Liver (tissue), 9 donors: ENCODE measurements around the gene PCYOX1L. TPM values are rescaled to one million over a fixed set of nuclear protein-coding genes. Genes with fewer than 3 reads are reported as not detected.

Source experiments
- DNase-seq: peaks from one replicate; pipeline ENCODE4 v3.0.0-alpha.2; 2017; ENCODE audit warnings: low spot score
- H3K27ac ChIP-seq, 2 donors: one replicate each; pipeline ENCODE4 v1.7.0; 2013; ENCODE audit warnings: inconsistent platforms in 2 of 2, low read length in 2 of 2, control low read depth in 1 of 2, low read depth in 1 of 2, mild to moderate bottlenecking in 1 of 2
- H3K27me3 ChIP-seq, 4 donors: one replicate each; pipeline versions ENCODE4 v1.6.1 to v1.7.0; 2013; ENCODE audit warnings: low read length in 3 of 4, inconsistent platforms in 1 of 4, mild to moderate bottlenecking in 1 of 4, moderate library complexity in 1 of 4; ENCODE audit not compliant: control insufficient read depth in 4 of 4, insufficient read depth in 4 of 4
- H3K36me3 ChIP-seq, 4 donors: one replicate each; pipeline versions ENCODE4 v1.6.1 to v1.7.0; 2013; ENCODE audit warnings: low read length in 3 of 4, mild to moderate bottlenecking in 3 of 4, low read depth in 1 of 4, moderate library complexity in 1 of 4; ENCODE audit not compliant: control insufficient read depth in 4 of 4, insufficient read depth in 3 of 4
- H3K4me1 ChIP-seq, 4 donors: one replicate each; pipeline versions ENCODE4 v1.6.1 to v1.7.0; 2013; ENCODE audit warnings: low read length in 3 of 4, mild to moderate bottlenecking in 3 of 4, moderate library complexity in 1 of 4; ENCODE audit not compliant: control insufficient read depth in 4 of 4, insufficient read depth in 4 of 4
- H3K4me3 ChIP-seq, 3 donors: one replicate each; pipeline versions ENCODE4 v1.6.1 to v1.7.0; 2013; ENCODE audit warnings: low read length in 3 of 3, control low read depth in 1 of 3, low read depth in 1 of 3, mild to moderate bottlenecking in 1 of 3
- H3K9ac ChIP-seq, 2 donors: one replicate each; pipeline ENCODE4 v1.7.0; 2013; ENCODE audit warnings: low read length in 2 of 2, mild to moderate bottlenecking in 2 of 2, moderate library complexity in 2 of 2, control low read depth in 1 of 2, low read depth in 1 of 2
- H3K9me3 ChIP-seq, 4 donors: one replicate each; pipeline versions ENCODE4 v1.6.1 to v1.7.0; 2013; ENCODE audit warnings: low read length in 3 of 4; ENCODE audit not compliant: control insufficient read depth in 4 of 4
- EGR1 ChIP-seq, 2 donors: IDR thresholded peaks; 2 replicates each; pipeline ENCODE4 v1.6.1; 2016 to 2018; ENCODE audit warnings: antibody characterized with exemption in 2 of 2, low read depth in 2 of 2
- FOXA1 ChIP-seq: IDR thresholded peaks from 2 replicates; pipeline ENCODE4 v1.6.1; 2016; ENCODE audit warnings: antibody characterized with exemption
- FOXA2 ChIP-seq: IDR thresholded peaks from 2 replicates; pipeline ENCODE4 v1.6.1; 2016; ENCODE audit warnings: antibody characterized with exemption
- GABPA ChIP-seq, 2 donors: IDR thresholded peaks in 1 of 2; conservative IDR thresholded peaks in 1 of 2; 2 replicates each; pipeline ENCODE4 v1.6.1; 2016; ENCODE audit warnings: antibody characterized with exemption in 2 of 2, mild to moderate bottlenecking in 1 of 2, moderate library complexity in 1 of 2
- HNF4A ChIP-seq, 2 donors: conservative IDR thresholded peaks; 2 replicates each; pipeline ENCODE4 v1.6.1; 2016; ENCODE audit warnings: antibody characterized with exemption in 2 of 2, mild to moderate bottlenecking in 2 of 2
- HNF4G ChIP-seq: IDR thresholded peaks from 2 replicates; pipeline ENCODE4 v1.6.1; 2016; ENCODE audit warnings: antibody characterized with exemption
- JUND ChIP-seq, 2 donors: IDR thresholded peaks; 2 replicates each; pipeline ENCODE4 v1.6.1; 2016; ENCODE audit warnings: antibody characterized with exemption in 2 of 2
- NR2F2 ChIP-seq: IDR thresholded peaks from 2 replicates; pipeline ENCODE4 v1.6.1; 2016; ENCODE audit warnings: antibody characterized with exemption
- RAD21 ChIP-seq, 2 donors: IDR thresholded peaks; 2 replicates each; pipeline ENCODE4 v1.6.1; 2016; ENCODE audit warnings: antibody characterized with exemption in 2 of 2, mild to moderate bottlenecking in 2 of 2
- RXRA ChIP-seq, 2 donors: IDR thresholded peaks; 2 replicates each; pipeline ENCODE4 v1.6.1; 2017 to 2018; ENCODE audit warnings: antibody characterized with exemption in 2 of 2, mild to moderate bottlenecking in 1 of 2
- SP1 ChIP-seq: IDR thresholded peaks from 2 replicates; pipeline ENCODE4 v1.6.1; 2018; ENCODE audit warnings: antibody characterized with exemption, mild to moderate bottlenecking
- TAF1 ChIP-seq: conservative IDR thresholded peaks from 2 replicates; pipeline ENCODE4 v1.6.1; 2016; ENCODE audit warnings: antibody characterized with exemption, mild to moderate bottlenecking
- YY1 ChIP-seq: IDR thresholded peaks from 2 replicates; pipeline ENCODE4 v1.6.1; 2016; ENCODE audit warnings: antibody characterized with exemption, mild to moderate bottlenecking
- WGBS: extraction: QIAGEN DNeasy Blood & Tissue Kit; methylation state at CpG from one replicate; pipeline ENCODE4 v1.1.7; 2013; 5-methylcytosine and 5-hydroxymethylcytosine counted together
- polyA plus RNA-seq, 2 donors: library from polyadenylated mRNA; stranded (reverse) in 1 of 2; unstranded in 1 of 2; fragments of 200-250 nt in 1 of 2; fragments of >200 nt in 1 of 2; fragmentation: Nextera tagmentation in 1 of 2; extraction: Ambion mirVana in 1 of 2; gene quantifications; one replicate each; pipeline versions ENCODE4 v1.2.1 to v1.2.3, GENCODE V29; 2013 to 2015
- total RNA-seq, 2 donors: library from RNA; depleted of rRNA; stranded (reverse); fragments of >200 nt; gene quantifications; one replicate each; pipeline ENCODE4 v1.2.3, GENCODE V29; 2014
- TF ChIP-seq, protein P1 (sequence below): IDR thresholded peaks from 2 replicates; pipeline ENCODE4 v1.6.1; 2016; ENCODE audit warnings: antibody characterized with exemption
- TF ChIP-seq, protein P2 (sequence below): IDR thresholded peaks from 2 replicates; pipeline ENCODE4 v1.6.1; 2016; ENCODE audit warnings: antibody characterized with exemption
- TF ChIP-seq, protein P3 (sequence below): fragments of 150-350 bp; IDR thresholded peaks from 2 replicates; pipeline ENCODE4 v1.5.1; 2017; ENCODE audit warnings: improper control_type of control experiment, low read depth, low read length; ENCODE audit not compliant: missing input control
- TF ChIP-seq, protein P4 (sequence below): IDR thresholded peaks from 2 replicates; pipeline ENCODE4 v1.6.1; 2016; ENCODE audit warnings: antibody characterized with exemption, mild to moderate bottlenecking
- TF ChIP-seq, protein P5 (sequence below): IDR thresholded peaks from 2 replicates; pipeline ENCODE4 v1.6.1; 2016; ENCODE audit warnings: antibody characterized with exemption
- donor health status: healthy.
- donor health status: healthy.
- donor health status: healthy.
- donor health status: healthy.
- donor health status: healthy.

PCYOX1L gene
- total and polyA plus RNA-seq, 4 donors, result 0.47 to 4.4 (median 1.1) TPM

DNA sequence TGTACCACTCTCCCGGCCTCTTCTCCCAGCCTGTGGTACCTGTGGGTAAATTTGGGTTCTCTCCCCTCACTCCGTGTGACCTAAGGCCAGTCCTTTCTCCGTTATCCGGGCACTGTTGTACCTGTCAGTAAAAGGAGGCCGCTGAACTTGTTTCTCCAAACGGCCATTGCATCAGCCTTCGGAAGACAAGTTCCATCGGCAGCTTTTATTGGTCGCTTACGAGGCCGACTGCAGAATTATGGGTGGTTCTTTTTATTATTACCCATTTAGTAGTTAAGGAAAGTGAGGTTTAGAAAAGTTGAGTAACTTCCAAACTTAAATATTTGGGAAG is 12.0 kb upstream of the PCYOX1L start:
- TF ChIP-seq TAF1 (no peak), RAD21 (IDR thresholded peaks at IDR 0.05) (no peak), JUND (IDR thresholded peaks at IDR 0.05) (no peak), SP1 (no peak), RXRA (IDR thresholded peaks at IDR 0.05) (no peak), HNF4A (conservative IDR thresholded peaks at IDR 0.05) (no peak), YY1 (no peak), GABPA (IDR thresholded peaks at IDR 0.05 in 1 of 2, conservative IDR thresholded peaks at IDR 0.05 in 1 of 2) (no peak), FOXA1 (no peak), NR2F2 (no peak), FOXA2 (no peak)
- TF ChIP-seq, protein P1, sequence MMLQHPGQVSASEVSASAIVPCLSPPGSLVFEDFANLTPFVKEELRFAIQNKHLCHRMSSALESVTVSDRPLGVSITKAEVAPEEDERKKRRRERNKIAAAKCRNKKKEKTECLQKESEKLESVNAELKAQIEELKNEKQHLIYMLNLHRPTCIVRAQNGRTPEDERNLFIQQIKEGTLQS, result no peak
- TF ChIP-seq, protein P2, sequence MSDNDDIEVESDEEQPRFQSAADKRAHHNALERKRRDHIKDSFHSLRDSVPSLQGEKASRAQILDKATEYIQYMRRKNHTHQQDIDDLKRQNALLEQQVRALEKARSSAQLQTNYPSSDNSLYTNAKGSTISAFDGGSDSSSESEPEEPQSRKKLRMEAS, result no peak
- TF ChIP-seq, protein P3, sequence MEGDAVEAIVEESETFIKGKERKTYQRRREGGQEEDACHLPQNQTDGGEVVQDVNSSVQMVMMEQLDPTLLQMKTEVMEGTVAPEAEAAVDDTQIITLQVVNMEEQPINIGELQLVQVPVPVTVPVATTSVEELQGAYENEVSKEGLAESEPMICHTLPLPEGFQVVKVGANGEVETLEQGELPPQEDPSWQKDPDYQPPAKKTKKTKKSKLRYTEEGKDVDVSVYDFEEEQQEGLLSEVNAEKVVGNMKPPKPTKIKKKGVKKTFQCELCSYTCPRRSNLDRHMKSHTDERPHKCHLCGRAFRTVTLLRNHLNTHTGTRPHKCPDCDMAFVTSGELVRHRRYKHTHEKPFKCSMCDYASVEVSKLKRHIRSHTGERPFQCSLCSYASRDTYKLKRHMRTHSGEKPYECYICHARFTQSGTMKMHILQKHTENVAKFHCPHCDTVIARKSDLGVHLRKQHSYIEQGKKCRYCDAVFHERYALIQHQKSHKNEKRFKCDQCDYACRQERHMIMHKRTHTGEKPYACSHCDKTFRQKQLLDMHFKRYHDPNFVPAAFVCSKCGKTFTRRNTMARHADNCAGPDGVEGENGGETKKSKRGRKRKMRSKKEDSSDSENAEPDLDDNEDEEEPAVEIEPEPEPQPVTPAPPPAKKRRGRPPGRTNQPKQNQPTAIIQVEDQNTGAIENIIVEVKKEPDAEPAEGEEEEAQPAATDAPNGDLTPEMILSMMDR, result no peak
- DNase-seq, result no peak
- peak overlapping the region in 1 of 2 donors; percentile 22 for H3K9ac ChIP-seq
- peaks cover 2 to 19% (median 13%) of the 10 kb centered on the region in 4 donors for H3K4me1 ChIP-seq
- WGBS, result 6% methylated on average over 11 of the region's 11 CpGs
- peaks cover 6 to 29% (median 25%) of the 10 kb centered on the region in 4 donors for H3K36me3 ChIP-seq
- no peaks in the 10 kb centered on the region for H3K27me3 ChIP-seq
- no peaks in the 10 kb centered on the region for H3K9me3 ChIP-seq
- H3K4me3 ChIP-seq, result peak overlapping the region; percentile 77 to 90 (median 81)
- no peak overlapping the region for H3K27ac ChIP-seq

DNA sequence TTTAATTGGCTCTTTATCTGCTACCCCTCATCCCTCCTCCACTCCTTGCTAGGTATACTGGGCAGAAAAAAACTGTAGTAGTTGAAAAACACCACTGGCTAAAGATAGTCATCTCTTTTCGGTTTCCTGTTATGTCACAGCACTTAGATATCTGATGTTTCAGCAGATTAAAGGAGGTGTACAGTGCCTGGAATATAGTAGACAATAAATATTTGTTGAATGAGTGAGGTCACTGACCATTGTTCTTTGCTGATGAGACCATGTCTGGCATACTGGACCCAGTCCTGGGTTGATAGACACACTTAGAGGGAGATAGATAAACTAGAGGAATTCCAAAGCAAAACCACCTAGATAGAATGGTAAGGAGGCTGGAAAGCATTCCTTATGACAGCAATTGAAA is 9.3 kb upstream of the PCYOX1L start:
- H3K4me1 ChIP-seq, result peaks cover 2 to 19% (median 13%) of the 10 kb centered on the region in 4 donors
- no peak for DNase-seq
- no peak overlapping the region for H3K9ac ChIP-seq
- H3K27ac ChIP-seq, result no peak overlapping the region
- TF ChIP-seq, protein P2, result no peak
- TF ChIP-seq, protein P4, sequence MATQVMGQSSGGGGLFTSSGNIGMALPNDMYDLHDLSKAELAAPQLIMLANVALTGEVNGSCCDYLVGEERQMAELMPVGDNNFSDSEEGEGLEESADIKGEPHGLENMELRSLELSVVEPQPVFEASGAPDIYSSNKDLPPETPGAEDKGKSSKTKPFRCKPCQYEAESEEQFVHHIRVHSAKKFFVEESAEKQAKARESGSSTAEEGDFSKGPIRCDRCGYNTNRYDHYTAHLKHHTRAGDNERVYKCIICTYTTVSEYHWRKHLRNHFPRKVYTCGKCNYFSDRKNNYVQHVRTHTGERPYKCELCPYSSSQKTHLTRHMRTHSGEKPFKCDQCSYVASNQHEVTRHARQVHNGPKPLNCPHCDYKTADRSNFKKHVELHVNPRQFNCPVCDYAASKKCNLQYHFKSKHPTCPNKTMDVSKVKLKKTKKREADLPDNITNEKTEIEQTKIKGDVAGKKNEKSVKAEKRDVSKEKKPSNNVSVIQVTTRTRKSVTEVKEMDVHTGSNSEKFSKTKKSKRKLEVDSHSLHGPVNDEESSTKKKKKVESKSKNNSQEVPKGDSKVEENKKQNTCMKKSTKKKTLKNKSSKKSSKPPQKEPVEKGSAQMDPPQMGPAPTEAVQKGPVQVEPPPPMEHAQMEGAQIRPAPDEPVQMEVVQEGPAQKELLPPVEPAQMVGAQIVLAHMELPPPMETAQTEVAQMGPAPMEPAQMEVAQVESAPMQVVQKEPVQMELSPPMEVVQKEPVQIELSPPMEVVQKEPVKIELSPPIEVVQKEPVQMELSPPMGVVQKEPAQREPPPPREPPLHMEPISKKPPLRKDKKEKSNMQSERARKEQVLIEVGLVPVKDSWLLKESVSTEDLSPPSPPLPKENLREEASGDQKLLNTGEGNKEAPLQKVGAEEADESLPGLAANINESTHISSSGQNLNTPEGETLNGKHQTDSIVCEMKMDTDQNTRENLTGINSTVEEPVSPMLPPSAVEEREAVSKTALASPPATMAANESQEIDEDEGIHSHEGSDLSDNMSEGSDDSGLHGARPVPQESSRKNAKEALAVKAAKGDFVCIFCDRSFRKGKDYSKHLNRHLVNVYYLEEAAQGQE, result no peak
- TF ChIP-seq EGR1 (IDR thresholded peaks at IDR 0.05; ENCODE audit: low read depth in 2 of 2) (no peak), YY1 (no peak), NR2F2 (no peak), JUND (IDR thresholded peaks at IDR 0.05) (no peak), FOXA1 (no peak), GABPA (IDR thresholded peaks at IDR 0.05 in 1 of 2, conservative IDR thresholded peaks at IDR 0.05 in 1 of 2) (no peak), SP1 (no peak), FOXA2 (no peak), HNF4G (no peak), RXRA (IDR thresholded peaks at IDR 0.05) (no peak), HNF4A (conservative IDR thresholded peaks at IDR 0.05) (no peak), RAD21 (IDR thresholded peaks at IDR 0.05) (no peak), TAF1 (no peak)
- TF ChIP-seq, protein P5, sequence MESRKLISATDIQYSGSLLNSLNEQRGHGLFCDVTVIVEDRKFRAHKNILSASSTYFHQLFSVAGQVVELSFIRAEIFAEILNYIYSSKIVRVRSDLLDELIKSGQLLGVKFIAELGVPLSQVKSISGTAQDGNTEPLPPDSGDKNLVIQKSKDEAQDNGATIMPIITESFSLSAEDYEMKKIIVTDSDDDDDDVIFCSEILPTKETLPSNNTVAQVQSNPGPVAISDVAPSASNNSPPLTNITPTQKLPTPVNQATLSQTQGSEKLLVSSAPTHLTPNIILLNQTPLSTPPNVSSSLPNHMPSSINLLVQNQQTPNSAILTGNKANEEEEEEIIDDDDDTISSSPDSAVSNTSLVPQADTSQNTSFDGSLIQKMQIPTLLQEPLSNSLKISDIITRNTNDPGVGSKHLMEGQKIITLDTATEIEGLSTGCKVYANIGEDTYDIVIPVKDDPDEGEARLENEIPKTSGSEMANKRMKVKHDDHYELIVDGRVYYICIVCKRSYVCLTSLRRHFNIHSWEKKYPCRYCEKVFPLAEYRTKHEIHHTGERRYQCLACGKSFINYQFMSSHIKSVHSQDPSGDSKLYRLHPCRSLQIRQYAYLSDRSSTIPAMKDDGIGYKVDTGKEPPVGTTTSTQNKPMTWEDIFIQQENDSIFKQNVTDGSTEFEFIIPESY, result no peak
- TF ChIP-seq, protein P1, result no peak
- TF ChIP-seq, protein P3, result no peak
- WGBS, result 85% methylated on average over 1 of the region's 1 CpG
- H3K4me3 ChIP-seq, result no peak overlapping the region
- no peaks in the 10 kb centered on the region for H3K27me3 ChIP-seq
- H3K9me3 ChIP-seq, result no peaks in the 10 kb centered on the region
- H3K36me3 ChIP-seq, result peaks cover 6 to 46% (median 40%) of the 10 kb centered on the region in 4 donors
